Omental fat pad (tissue), 4 donors: ENCODE data around the gene DSCAM. TPM values are rescaled to one million over a fixed set of nuclear protein-coding genes. Genes with fewer than 3 reads are reported as not detected.

ENCODE experiments used
- ATAC-seq: fragments of 150-250 bp; one replicate; pipeline ENCODE4 v1.9.1; 2016; ENCODE audit warnings: mild to moderate bottlenecking, moderate library complexity; ENCODE audit not compliant: low FRiP score
- DNase-seq: peaks from one replicate; pipeline ENCODE4 v3.0.0-alpha.2; 2019; ENCODE audit warnings: low spot score
- total RNA-seq, 4 donors: library from RNA; depleted of rRNA; stranded (reverse); fragments of >200 nt; gene quantifications; one replicate each; pipeline ENCODE4 v1.1.0, GENCODE V29; 2016
- TF ChIP-seq, protein P1 (sequence below), 3 donors: fragments of 450-650 bp; IDR thresholded peaks; one replicate each; pipeline ENCODE4 v1.5.1; 2016 to 2017; ENCODE audit warnings: antibody characterized with exemption in 3 of 3, mild to moderate bottlenecking in 3 of 3, moderate library complexity in 2 of 3

Gene DSCAM
- total RNA-seq, 4 donors from 2014 or later, result 0.16 TPM; not detected in 3

DNA sequence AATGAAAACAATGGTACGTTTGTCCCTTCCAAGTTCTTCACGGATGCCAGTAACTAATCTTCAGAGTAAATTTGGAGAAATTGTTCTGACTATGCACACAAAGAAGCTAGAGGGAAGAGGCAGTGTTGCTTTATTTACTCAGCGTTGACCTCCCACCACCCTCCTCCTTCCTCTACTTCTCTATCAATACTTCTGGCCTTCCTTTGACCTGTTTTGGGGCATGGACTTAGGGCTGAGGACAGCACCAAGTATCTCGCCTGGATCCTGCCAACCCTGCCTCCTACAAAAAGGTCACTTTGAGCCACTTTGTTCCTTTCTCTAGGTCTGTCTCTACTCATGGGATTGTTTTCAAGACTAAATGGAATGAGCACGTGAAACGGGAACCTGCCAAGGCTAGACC is 282.6 kb downstream of the DSCAM start:
- TF ChIP-seq, protein P1, sequence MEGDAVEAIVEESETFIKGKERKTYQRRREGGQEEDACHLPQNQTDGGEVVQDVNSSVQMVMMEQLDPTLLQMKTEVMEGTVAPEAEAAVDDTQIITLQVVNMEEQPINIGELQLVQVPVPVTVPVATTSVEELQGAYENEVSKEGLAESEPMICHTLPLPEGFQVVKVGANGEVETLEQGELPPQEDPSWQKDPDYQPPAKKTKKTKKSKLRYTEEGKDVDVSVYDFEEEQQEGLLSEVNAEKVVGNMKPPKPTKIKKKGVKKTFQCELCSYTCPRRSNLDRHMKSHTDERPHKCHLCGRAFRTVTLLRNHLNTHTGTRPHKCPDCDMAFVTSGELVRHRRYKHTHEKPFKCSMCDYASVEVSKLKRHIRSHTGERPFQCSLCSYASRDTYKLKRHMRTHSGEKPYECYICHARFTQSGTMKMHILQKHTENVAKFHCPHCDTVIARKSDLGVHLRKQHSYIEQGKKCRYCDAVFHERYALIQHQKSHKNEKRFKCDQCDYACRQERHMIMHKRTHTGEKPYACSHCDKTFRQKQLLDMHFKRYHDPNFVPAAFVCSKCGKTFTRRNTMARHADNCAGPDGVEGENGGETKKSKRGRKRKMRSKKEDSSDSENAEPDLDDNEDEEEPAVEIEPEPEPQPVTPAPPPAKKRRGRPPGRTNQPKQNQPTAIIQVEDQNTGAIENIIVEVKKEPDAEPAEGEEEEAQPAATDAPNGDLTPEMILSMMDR (IDR thresholded peaks at IDR 0.05), result no peak
- ATAC-seq (no peak), DNase-seq (no peak)

DNA sequence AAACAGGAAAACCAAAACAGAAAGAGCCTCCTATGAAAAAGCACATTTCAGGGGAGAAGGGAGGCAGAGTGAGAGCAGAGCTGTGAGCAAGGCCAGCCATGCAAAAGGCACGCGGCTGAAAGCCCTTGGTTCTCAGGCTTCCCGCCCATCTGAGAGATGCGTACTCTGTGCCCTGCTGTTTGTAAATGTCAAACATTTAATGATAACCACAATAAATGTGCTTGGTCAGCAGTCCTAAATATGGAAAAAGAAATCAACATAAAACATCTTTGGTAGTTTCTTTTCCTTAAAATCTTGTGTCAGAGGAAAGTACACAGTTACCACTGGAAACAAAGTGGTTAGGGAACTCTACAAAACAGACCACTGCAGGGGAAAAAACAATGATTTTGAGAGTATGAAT is 283.1 kb downstream of the DSCAM start:
- DNase-seq (no peak), ATAC-seq (no peak)
- TF ChIP-seq, protein P1 (IDR thresholded peaks at IDR 0.05), result no peak

GRCh38 chr21:40562242-40563002 is 284.5 kb downstream of the DSCAM start:
- no peak for ATAC-seq
- DNase-seq, result no peak
- TF ChIP-seq, protein P1 (IDR thresholded peaks at IDR 0.05), result no peak

DNA sequence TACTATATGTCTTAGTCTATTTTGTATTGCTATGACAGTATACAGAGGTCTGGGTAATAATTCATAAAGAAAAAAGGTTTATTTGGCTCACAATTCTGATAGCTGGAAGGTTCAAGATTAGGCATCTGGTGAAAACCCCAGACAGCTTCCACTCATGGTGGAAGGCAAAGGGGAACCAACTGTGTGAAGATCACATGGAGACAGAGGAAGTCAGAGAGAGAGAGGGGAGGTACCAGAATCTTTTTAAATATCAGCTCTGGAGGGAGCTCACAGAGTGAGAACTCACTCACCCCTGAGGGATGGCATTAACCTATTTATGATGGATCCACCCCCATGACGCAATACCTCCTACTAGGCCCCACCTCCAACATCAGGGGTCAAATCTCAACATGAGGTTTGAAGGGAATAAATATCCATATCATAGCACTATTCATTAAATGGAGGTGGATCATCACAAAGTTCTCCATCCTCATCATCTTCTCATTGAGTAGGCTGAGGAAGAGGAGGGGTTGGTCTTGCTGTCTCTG is 290.5 kb downstream of the DSCAM start:
- TF ChIP-seq, protein P1 (IDR thresholded peaks at IDR 0.05), result no peak
- ATAC-seq (no peak), DNase-seq (no peak)

- TF ChIP-seq, protein P1 (IDR thresholded peaks at IDR 0.05), result no peak
- DNase-seq (no peak), ATAC-seq (no peak)
Measured at GRCh38 chr21:40555021-40555528, 291.9 kb downstream of the DSCAM start.

DNA sequence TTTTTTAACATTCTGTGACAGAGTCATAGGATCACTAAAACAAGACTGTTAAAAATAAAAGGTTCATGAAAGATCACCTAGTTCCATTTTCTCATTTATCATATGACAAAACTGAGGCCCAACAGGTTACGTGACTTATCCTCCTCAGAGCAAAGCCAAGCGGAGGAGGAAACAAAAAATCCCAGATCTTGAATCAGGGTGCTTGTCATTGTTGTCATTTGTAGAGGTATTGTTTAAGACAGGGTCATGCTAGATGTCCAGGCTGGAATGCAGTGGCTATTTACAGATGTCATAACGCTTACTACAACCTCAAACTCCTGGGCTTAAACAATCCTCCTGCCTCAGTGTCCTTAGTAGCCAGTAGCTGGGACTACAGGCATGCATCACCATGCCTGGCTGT is 293.2 kb downstream of the DSCAM start:
- TF ChIP-seq, protein P1 (IDR thresholded peaks at IDR 0.05), result no peak
- no peak for DNase-seq
- no peak for ATAC-seq
